ENCODE measurements around the gene SLC25A22. TPM values are rescaled to one million over a fixed set of nuclear protein-coding genes. Genes with fewer than 3 reads are reported as not detected.

The SLC25A22 gene
- total RNA-seq, 3 donors from 2014 or later = 156 to 166 (median 161) TPM

DNA sequence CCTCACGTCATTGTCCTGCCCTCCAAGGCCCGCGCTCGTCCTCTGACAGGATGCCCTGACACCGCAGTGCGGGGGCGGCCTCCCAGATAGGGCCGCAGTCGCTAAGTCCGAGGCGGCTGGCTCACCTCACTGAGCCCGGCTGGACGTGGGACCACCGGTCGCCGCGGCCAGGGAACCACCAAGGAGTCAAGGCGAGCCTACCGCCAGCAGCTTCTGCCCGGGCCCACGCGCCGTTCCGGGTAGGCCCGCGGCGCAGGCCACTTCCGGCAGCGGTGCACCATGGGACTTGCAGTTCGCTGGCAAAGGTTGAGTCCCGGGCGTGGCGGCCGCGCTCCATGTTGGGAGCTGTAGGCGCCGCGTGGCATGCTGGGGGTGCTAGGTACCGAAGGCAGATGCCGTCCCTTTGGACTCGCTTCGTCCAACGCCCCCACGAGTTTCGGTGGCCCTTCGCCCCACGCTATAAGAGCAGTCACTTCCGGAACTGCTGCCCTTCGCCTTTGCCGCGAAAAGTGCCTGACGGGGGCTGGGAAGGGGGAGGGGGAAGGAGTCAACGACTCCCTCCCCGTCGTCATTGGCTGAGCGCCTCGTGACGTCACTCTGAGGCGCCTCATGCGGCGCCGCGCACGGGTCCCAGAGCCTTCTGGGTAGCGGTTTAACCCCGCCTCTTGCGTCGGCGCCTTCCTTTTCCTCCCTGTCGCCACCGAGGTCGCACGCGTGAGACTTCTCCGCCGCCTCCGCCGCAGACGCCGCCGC is 11.4 kb upstream of the SLC25A22 start, which contains the start of gene RPLP2:
Gene RPLP2 (plus strand): TSS at position 681 of the 753 bp plus-strand sequence. CDS start 268 bp downstream, outside the sequence.
- peak within 1 kb of the TSS; percentile 92 for H3K4me3 Mint-ChIP-seq
- H3K9me3 Mint-ChIP-seq = no peaks in the 10 kb centered on the region
- DNase-seq (peak; percentile 98), ATAC-seq (peak; percentile 84 to 86)
- peaks cover 29% of the 10 kb centered on the region for H3K36me3 Mint-ChIP-seq (ENCODE audit: insufficient read depth)
- H3K4me1 Mint-ChIP-seq (ENCODE audit: low read depth) = peaks cover 30% of the 10 kb centered on the region
- H3K27me3 Mint-ChIP-seq (ENCODE audit: low read depth) = no peaks in the 10 kb centered on the region

- H3K36me3 Mint-ChIP-seq (ENCODE audit: insufficient read depth) = peaks cover 26% of the 10 kb centered on the region
- H3K4me3 Mint-ChIP-seq = peak overlapping the region; percentile 92
- H3K9me3 Mint-ChIP-seq = no peaks in the 10 kb centered on the region
- ATAC-seq = peak; percentile 0 to 2
- peaks cover 33% of the 10 kb centered on the region for H3K4me1 Mint-ChIP-seq (ENCODE audit: low read depth)
- DNase-seq = no peak
- H3K27me3 Mint-ChIP-seq (ENCODE audit: low read depth) = no peaks in the 10 kb centered on the region
Measured at GRCh38 chr11:808427-809286, 10.6 kb upstream of the SLC25A22 start.

GRCh38 chr11:804599-804964 is 6.5 kb upstream of the SLC25A22 start:
- Mint-ChIP-seq H3K36me3 (ENCODE audit: insufficient read depth) (no peaks in the 10 kb centered on the region), H3K4me1 (ENCODE audit: low read depth) (peaks cover 18% of the 10 kb centered on the region), H3K4me3 (peak overlapping the region; percentile 72), H3K9me3 (no peaks in the 10 kb centered on the region), H3K27me3 (ENCODE audit: low read depth) (no peaks in the 10 kb centered on the region)
- DNase-seq (no peak), ATAC-seq (no peak)

GRCh38 chr11:803770-804598 is 5.9 kb upstream of the SLC25A22 start:
- Mint-ChIP-seq H3K27me3 (ENCODE audit: low read depth) (no peaks in the 10 kb centered on the region), H3K4me3 (peak overlapping the region; percentile 72), H3K36me3 (ENCODE audit: insufficient read depth) (no peaks in the 10 kb centered on the region), H3K9me3 (no peaks in the 10 kb centered on the region), H3K4me1 (ENCODE audit: low read depth) (peaks cover 18% of the 10 kb centered on the region)
- ATAC-seq (no peak), DNase-seq (no peak)

DNA sequence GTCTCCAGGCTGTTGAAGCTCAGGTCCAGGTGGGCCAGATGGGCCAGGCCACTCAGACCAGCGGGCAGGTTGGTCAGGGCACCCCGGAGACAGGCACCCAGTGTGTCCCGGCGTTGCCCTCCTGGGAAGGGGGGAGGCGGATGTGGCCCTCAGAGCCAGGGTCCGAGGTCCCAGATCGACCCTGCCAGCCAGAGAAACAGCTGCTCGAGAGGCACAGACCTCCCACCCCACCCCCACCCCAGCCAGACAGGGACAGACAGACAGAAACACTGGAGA is 5.3 kb upstream of the SLC25A22 start:
- H3K36me3 Mint-ChIP-seq (ENCODE audit: insufficient read depth) = no peaks in the 10 kb centered on the region
- H3K9me3 Mint-ChIP-seq = no peaks in the 10 kb centered on the region
- DNase-seq (no peak), ATAC-seq (no peak)
- no peaks in the 10 kb centered on the region for H3K27me3 Mint-ChIP-seq (ENCODE audit: low read depth)
- peaks cover 15% of the 10 kb centered on the region for H3K4me1 Mint-ChIP-seq (ENCODE audit: low read depth)
- H3K4me3 Mint-ChIP-seq = no peak overlapping the region

DNA sequence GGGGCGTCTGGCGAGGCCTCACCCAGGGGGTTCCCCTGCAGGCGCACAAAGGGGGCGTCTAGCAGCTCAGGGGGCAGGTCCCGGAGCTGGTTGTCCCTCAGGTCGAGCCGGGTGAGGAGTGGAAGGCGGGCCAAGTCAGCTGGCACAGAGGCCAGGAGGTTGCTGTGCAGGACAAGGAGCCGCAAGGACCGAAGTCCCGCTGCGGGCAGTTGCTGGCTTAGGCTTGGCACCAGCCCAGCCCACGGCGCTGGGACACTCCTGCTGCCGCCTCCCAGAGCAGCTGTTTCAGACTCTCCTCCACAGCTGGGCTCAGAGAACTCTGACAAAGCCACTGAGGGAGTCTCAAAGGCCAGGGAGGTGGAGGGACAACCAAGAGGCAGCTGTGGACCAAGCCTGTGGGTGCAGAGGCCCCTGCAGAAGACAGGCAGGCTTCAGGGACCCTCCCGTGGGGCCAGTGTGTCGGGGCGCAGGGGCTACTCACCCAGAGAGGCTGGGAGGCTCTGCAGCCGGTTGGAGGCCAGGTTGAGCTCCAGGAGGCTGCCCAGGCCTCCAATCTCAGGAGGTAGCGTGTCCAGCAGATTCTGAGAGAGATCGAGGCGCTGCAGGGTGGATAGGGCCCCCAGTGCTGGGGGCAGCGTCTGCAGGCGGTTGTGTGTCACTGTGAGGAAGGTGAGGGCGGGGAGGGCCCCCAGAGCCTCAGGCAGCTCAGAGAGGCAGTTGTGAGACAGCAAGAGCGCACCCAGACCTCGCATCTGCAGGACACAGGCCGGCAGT is 4.8 kb upstream of the SLC25A22 start:
- Mint-ChIP-seq H3K36me3 (ENCODE audit: insufficient read depth) (no peaks in the 10 kb centered on the region), H3K4me1 (ENCODE audit: low read depth) (peaks cover 10% of the 10 kb centered on the region), H3K27me3 (ENCODE audit: low read depth) (no peaks in the 10 kb centered on the region), H3K9me3 (no peaks in the 10 kb centered on the region), H3K4me3 (no peak overlapping the region)
- DNase-seq (no peak), ATAC-seq (no peak)

GRCh38 chr11:802018-802617 is 4.0 kb upstream of the SLC25A22 start:
- H3K27me3 Mint-ChIP-seq (ENCODE audit: low read depth) = no peaks in the 10 kb centered on the region
- no peak for ATAC-seq
- no peak overlapping the region for H3K4me3 Mint-ChIP-seq
- no peaks in the 10 kb centered on the region for H3K9me3 Mint-ChIP-seq
- H3K36me3 Mint-ChIP-seq (ENCODE audit: insufficient read depth) = no peaks in the 10 kb centered on the region
- DNase-seq = no peak
- H3K4me1 Mint-ChIP-seq (ENCODE audit: low read depth) = peaks cover 10% of the 10 kb centered on the region

GRCh38 chr11:801097-801780 is 3.2 kb upstream of the SLC25A22 start:
- no peak overlapping the region for H3K4me3 Mint-ChIP-seq
- DNase-seq (no peak), ATAC-seq (no peak)
- H3K4me1 Mint-ChIP-seq (ENCODE audit: low read depth) = peaks cover 16% of the 10 kb centered on the region
- H3K9me3 Mint-ChIP-seq = no peaks in the 10 kb centered on the region
- no peaks in the 10 kb centered on the region for H3K27me3 Mint-ChIP-seq (ENCODE audit: low read depth)
- H3K36me3 Mint-ChIP-seq (ENCODE audit: insufficient read depth) = no peaks in the 10 kb centered on the region

- peaks cover 18% of the 10 kb centered on the region for H3K4me1 Mint-ChIP-seq (ENCODE audit: low read depth)
- no peak overlapping the region for H3K4me3 Mint-ChIP-seq
- no peak for ATAC-seq
- no peaks in the 10 kb centered on the region for H3K9me3 Mint-ChIP-seq
- H3K36me3 Mint-ChIP-seq (ENCODE audit: insufficient read depth) = no peaks in the 10 kb centered on the region
- DNase-seq = no peak
- H3K27me3 Mint-ChIP-seq (ENCODE audit: low read depth) = no peaks in the 10 kb centered on the region
Measured at GRCh38 chr11:800473-800872, 2.4 kb upstream of the SLC25A22 start.

GRCh38 chr11:799641-800316 is 1.7 kb upstream of the SLC25A22 start:
- Mint-ChIP-seq H3K9me3 (no peaks in the 10 kb centered on the region), H3K4me1 (ENCODE audit: low read depth) (peaks cover 18% of the 10 kb centered on the region), H3K4me3 (no peak overlapping the region), H3K27me3 (ENCODE audit: low read depth) (no peaks in the 10 kb centered on the region), H3K36me3 (ENCODE audit: insufficient read depth) (no peaks in the 10 kb centered on the region)
- DNase-seq (no peak), ATAC-seq (no peak)

- peak overlapping the region; percentile 93 for H3K4me3 Mint-ChIP-seq
- H3K9me3 Mint-ChIP-seq = no peaks in the 10 kb centered on the region
- DNase-seq = peak; percentile 57
- H3K36me3 Mint-ChIP-seq (ENCODE audit: insufficient read depth) = no peaks in the 10 kb centered on the region
- H3K4me1 Mint-ChIP-seq (ENCODE audit: low read depth) = peaks cover 9% of the 10 kb centered on the region
- no peaks in the 10 kb centered on the region for H3K27me3 Mint-ChIP-seq (ENCODE audit: low read depth)
- peak; percentile 42 to 47 for ATAC-seq
Measured at GRCh38 chr11:797296-798092, 587 bp downstream of the SLC25A22 start.
